AG08396 (cell line): Measurements from ENCODE around the gene KRTAP5-6.
"Not testable (repeated sequence)": the region's sequence is repeated elsewhere in the genome, so short reads cannot be mapped to it uniquely, and the experiment has no call there.

Experiments
- DNase-seq: peaks from one replicate; pipeline ENCODE4 v3.0.0; 2012; ENCODE audit warnings: low spot score, mixed read lengths

Gene KRTAP5-6

DNA sequence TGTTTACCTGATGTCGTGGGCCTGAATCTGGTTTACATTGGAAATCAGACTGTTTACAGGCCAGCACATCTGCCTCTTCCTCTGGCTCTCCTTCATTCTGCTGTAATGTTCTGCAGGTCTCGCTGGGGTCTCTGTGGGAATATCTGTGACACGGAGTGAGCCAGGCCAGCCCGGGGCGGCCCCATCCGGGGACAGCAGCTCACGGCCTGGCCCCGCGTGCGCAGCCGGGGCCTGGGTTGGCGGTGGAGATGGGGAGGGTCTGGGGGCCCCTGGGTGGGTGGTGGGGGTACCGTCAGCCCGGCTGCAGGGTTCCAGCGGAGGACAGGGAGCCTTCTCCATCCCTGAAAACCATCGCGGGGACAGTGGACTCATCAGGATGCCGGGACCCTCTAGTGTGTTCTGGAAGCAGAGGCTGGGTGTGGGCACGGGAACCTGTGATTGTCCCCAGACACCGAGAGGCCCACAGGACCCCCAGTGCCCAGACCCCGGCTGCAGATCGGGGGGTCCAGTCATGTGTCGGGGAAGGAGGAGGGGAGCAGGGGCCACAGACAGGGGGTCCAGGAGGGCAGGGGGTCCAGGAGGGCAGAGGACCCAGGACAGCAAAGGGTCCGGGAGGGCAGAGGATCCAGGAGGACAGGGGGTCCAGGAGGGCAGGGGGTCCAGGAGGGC, 13.0 kb upstream of the KRTAP5-6 start:
- not testable (repeated sequence) for DNase-seq

GRCh38 chr11:1684886-1685874, 11.8 kb upstream of the KRTAP5-6 start:
- DNase-seq: not testable (repeated sequence)

GRCh38 chr11:1686220-1686619, 10.8 kb upstream of the KRTAP5-6 start:
- not testable (repeated sequence) for DNase-seq

DNA sequence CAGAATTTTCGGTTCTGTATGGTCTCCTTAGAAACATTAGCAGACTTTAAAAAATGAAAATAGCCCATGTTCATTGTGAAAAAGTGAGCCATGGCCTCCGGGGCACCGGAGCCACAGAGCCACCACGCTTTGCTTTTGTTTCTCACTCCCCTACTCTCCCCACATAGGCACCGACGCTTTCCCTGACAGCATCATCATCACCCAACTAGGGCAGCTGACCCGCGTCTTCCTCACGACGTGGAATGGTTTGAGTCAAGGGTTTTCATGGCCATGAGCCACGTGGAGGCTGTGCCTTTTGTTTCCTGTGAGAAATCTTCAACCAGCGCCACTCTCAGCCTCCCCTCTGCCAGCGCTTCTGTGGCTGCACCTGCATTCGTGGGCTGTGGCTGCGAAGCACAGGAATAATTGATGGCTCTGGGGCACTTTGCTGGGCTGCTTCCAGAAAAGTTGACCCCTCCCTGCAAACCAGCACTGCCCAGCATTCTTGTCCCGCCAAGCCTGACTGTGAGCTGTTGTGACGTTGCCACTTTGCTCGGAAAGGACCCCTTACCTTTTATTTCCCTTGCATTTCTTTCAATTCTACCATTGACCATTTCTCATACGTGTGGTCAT, 8.6 kb upstream of the KRTAP5-6 start:
- DNase-seq: not testable (repeated sequence)

GRCh38 chr11:1689250-1690166, 7.5 kb upstream of the KRTAP5-6 start:
- not testable (repeated sequence) for DNase-seq

DNA sequence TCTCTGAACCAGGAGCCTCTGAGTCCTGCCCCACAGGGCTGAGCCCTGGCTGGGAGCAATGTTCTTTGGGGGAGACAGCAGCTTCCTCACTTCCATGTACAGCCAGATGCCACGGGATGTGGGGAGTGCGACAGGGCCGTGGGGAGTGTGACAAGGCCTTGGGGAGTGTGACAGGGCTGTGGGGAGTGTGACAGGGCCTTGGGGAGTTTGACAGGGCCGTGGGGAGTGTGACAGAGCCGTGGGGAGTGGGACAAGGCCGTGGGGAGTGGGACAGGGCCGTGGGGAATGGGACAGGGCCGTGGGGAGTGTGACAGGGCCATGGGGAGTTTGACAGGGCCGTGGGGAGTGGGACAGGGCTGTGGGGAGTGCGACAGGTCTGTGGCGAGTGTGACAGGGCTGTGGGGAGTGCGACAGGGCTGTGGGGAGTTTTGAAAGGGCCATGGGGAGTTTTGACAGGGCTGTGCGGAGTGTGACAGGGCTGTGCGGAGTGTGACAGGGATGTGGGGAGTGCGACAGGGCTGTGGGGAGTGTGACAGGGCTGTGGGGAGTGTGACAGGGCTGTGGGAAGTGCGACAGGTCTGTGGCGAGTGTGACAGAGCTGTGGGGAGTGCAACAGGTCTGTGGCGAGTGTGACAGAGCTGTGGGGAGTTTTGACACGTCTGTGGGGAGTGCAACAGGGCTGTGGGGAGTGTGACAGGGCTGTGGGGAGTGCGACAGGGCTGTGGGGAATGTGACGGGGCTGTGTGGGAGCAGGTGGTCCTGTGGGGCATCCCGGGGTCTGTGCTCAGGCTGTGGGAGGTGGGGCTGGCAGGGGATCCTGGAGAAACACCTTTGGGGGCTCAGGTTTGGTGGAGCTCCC, 6.6 kb upstream of the KRTAP5-6 start:
- no peak for DNase-seq

- DNase-seq: no peak
These were observed 5.7 kb upstream of the KRTAP5-6 start for GRCh38 chr11:1691026-1691877.

DNA sequence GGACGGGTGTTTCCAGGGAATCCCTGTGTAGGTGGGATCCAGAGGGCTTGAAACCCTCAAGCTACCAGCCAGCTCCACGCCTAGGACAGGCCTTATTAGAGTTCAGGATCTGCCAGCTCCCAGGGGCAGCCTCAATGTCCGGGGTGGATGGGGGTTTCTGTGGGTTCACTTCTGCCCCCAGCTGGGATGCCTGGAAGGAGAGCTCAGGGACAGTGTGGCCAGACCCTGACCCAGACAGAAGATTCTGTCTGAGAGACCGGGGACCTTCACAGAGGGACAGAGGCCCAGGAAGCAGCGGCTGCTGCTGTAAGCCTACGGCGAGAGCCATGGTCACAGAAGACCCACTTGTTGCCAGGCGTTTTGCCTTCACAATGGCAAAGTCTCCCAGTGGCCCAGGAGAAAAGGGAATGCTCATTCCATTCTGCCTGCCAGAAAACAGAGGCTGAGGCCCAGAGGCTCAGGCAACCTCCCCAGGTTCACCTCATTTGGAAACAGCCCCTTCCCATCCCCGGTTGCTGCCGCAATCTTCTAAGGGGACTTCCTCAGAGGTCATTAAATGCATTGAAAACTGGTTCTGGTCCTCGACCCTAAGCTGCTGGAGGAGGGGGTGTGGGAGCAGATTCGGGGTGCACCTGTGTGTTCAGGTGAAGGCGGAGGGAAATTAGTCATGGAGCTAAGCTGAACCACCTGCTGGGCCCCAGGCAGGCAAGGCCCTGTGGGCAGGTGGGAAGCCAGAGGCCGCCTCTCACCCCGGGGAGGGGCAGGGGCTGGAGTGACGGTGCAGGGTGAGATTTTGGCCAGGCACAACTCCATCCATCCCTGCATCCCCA, 4.9 kb upstream of the KRTAP5-6 start:
- DNase-seq: no peak

DNA sequence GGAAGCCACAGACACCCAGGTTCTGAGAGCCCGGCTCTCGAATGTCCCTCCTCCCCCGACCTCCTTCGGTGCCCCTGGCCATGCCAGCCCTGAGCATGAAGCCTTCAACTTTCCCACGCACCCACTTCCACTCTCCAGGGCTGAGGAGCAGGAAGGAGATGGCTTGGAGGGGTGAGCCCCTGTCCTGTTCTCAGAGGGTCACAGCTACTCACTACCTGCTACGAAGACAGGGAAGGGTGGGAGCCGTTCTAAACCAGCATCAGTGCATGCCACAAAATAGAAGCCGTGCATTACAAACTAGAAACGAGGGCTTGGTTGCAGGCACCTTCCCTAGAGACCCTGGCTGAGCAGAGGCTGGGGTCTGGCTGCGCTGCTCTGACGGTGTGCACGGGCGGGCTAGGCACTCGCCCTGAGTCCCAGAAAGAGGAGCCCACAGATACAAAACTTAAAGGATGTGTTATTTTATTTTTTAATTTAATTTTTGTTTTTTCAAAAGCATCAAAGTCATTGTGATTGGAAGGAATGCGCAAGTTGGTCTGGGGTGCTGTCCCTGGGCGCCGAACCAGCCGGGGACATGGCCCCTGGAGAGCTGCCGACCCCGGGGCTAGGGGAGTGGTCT, 4.2 kb upstream of the KRTAP5-6 start:
- DNase-seq: no peak

- DNase-seq: peak; percentile 93
These were observed 3.5 kb upstream of the KRTAP5-6 start for GRCh38 chr11:1693327-1694063.

GRCh38 chr11:1694064-1694845, 2.7 kb upstream of the KRTAP5-6 start:
- DNase-seq: peak; percentile 94

DNA sequence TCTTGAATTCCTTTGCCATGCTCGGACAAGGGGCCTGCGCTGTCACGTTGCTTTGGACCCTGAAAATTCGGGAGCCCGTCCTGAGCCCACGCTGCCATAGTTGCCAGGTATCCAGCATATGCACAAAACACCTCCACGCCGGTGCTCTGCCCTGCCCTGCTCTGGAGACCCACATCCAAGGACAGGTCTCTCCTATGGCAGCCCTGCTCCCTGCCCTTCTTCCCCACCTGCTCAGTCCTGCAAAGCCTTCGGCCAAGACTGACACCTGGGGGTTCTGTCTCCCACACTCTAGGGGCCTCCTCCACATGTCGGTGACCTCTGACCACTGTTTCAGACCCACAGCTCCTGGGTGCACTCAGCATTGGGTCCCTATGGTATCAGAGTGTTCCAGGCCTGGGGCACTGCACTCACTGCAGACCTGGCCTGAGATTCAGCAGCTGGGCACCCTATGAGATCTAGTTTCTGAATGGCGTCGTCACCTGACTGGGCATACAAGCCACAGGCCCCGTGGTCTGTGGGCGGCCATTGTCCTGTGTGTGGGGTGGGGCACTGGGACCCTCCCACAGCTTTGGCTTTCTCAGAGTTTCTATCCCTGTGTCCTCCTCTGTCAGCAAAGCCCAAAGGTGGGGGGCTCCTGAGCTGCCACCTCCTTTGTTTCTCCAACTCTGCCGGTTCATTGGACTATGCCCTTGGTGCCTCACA, 2.0 kb upstream of the KRTAP5-6 start:
- no peak for DNase-seq

DNA sequence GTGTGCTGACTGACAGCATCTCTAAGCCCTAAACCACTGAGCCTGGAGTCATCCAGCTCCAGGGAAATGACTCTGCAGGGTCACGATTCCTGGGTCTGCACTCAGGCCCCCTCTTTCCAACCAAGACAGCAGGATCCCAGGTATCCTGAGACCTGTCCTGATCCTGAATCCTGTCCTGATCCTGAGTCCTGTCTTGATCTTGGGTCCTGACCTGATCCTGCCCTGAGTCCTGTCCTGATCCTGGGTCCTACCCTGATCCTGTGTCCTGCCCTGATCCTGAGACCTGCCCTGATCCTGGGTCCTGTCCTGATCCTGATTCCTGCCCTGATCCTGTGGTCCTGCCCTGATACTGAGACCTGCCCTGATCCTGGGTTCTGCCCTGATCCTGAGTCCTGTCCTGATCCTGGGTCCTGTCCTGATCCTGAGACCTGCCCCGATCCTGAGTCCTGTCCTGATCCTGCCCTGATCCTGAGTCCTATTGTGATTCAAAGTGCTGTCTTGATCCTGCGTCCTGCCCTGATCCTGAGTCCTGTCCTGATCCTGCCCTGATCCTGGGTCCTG, 1.4 kb upstream of the KRTAP5-6 start:
- no peak for DNase-seq

- no peak for DNase-seq
These were observed 2.8 kb downstream of the KRTAP5-6 start for GRCh38 chr11:1699771-1700170.

DNA sequence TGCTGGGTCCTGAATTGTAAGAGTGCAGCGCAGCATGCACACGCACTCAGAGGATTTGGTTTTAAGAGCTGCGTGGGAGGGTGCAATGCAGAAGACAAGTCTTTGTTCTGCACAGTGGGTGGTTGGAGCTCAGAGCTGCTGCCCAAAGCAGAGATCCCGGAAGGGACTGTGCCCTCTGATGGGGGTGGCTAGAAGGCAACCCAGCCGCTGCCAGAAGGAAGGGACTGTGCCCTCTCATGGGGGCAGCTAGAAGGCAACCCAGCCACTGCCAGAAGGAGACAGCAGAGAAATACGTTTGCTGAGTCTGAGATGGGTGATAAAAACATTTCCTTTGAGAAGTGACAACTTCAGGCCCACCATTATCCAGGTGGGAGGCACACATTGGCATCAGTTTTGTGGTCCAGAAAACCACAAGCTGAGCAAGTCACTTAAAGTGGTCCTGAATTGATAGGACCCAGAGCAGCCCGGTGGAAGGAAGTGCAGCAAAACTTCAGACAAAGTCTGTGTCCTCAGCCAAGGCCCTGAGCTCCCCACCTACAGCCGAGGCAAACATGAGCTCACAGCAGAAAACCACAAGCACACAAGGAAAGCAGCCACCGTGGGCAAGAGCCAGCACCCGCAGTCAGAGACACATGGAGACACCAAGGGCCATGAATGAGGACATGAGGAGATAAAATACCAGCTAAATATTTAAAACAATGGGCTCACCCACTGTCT, 4.3 kb downstream of the KRTAP5-6 start:
- DNase-seq: no peak
